Stimulated activated naive CD8-positive, alpha-beta T cell treated with anti-CD3 and anti-CD28 coated beads, Interleukin-15, Interleukin-2, amounts not matched to agents 100 U/mL and 50 U/mL, for 24 hours (primary cell): Measurements from ENCODE around the gene ARF4.
A peak's percentile ranks its signal among the peaks of the same experiment; 100 is the strongest.
"Not testable (repeated sequence)": the region's sequence is repeated elsewhere in the genome, so short reads cannot be mapped to it uniquely, and the experiment has no call there.

Source experiments
- ATAC-seq: fragments of 150-1000 bp; cut with Tn5 transposase; one replicate; pipeline ENCODE4 v1.10.0; 2021
- DNase-seq: peaks from one replicate; pipeline ENCODE4 v3.0.0; 2021

The ARF4 gene

GRCh38 chr3:57597127-57597923 is at the start of gene ARF4:
Gene ARF4, minus strand, starts transcription at chr3:57597344. Its CDS starts 204 bp downstream, at chr3:57597140.
- DNase-seq: peak; percentile 99
- peak; percentile 97 for ATAC-seq

- DNase-seq: no peak
- no peak for ATAC-seq
These were observed 49.6 kb upstream of the ARF4 start for GRCh38 chr3:57646723-57647122.

GRCh38 chr3:57644740-57645139 is 47.6 kb upstream of the ARF4 start:
- DNase-seq (no peak), ATAC-seq (no peak)

GRCh38 chr3:57637391-57637790 is 40.2 kb upstream of the ARF4 start:
- no peak for DNase-seq
- no peak for ATAC-seq

- not testable (repeated sequence) for DNase-seq, ATAC-seq
These were observed 37.1 kb upstream of the ARF4 start for GRCh38 chr3:57634259-57634658.

GRCh38 chr3:57627976-57628375 is 30.8 kb upstream of the ARF4 start:
- no peak for ATAC-seq
- no peak for DNase-seq

- no peak for ATAC-seq
- DNase-seq: no peak
These were observed 27.7 kb upstream of the ARF4 start for GRCh38 chr3:57624801-57625200.

GRCh38 chr3:57622362-57622761 is 25.2 kb upstream of the ARF4 start:
- no peak for ATAC-seq

GRCh38 chr3:57617739-57618138 is 20.6 kb upstream of the ARF4 start:
- ATAC-seq (no peak), DNase-seq (no peak)

More at GRCh38 chr3:57622362-57622761, 25.2 kb upstream of the ARF4 start:
- DNase-seq: no peak

GRCh38 chr3:57616233-57616632 is 19.1 kb upstream of the ARF4 start:
- no peak for DNase-seq
- ATAC-seq: no peak

GRCh38 chr3:57611870-57612269 is 14.7 kb upstream of the ARF4 start:
- not testable (repeated sequence) for DNase-seq, ATAC-seq

- DNase-seq (no peak), ATAC-seq (no peak)
These were observed 8.5 kb upstream of the ARF4 start for GRCh38 chr3:57605683-57606082.

- no peak for ATAC-seq
- DNase-seq: no peak
These were observed 7.8 kb upstream of the ARF4 start for GRCh38 chr3:57604971-57605370.

- DNase-seq (no peak), ATAC-seq (no peak)
These were observed 3.1 kb upstream of the ARF4 start for GRCh38 chr3:57600195-57600594.

GRCh38 chr3:57598765-57599360 is 1.7 kb upstream of the ARF4 start:
- ATAC-seq: no peak
- DNase-seq: no peak

- no peak for ATAC-seq
These were observed 533 bp downstream of the ARF4 start for GRCh38 chr3:57596495-57597126.

GRCh38 chr3:57594576-57594975 is 2.6 kb downstream of the ARF4 start:
- ATAC-seq (no peak), DNase-seq (no peak)

More at GRCh38 chr3:57596495-57597126, 533 bp downstream of the ARF4 start:
- peak; percentile 67 for DNase-seq

- no peak for ATAC-seq
- DNase-seq: no peak
These were observed 3.0 kb downstream of the ARF4 start for GRCh38 chr3:57594144-57594543.

- DNase-seq (no peak), ATAC-seq (no peak)
These were observed 4.8 kb downstream of the ARF4 start for GRCh38 chr3:57592306-57592705.

GRCh38 chr3:57587905-57588304 is 9.2 kb downstream of the ARF4 start:
- ATAC-seq: no peak
- no peak for DNase-seq

- ATAC-seq (no peak), DNase-seq (no peak)
These were observed 10.4 kb downstream of the ARF4 start for GRCh38 chr3:57586778-57587177.

- DNase-seq (no peak), ATAC-seq (no peak)
These were observed 13.6 kb downstream of the ARF4 start for GRCh38 chr3:57583544-57583943.

GRCh38 chr3:57582474-57583168 is 14.5 kb downstream of the ARF4 start:
- ATAC-seq (no peak), DNase-seq (no peak)
